ENCODE measurements around the gene PDZRN4.

PDZRN4 gene

DNA sequence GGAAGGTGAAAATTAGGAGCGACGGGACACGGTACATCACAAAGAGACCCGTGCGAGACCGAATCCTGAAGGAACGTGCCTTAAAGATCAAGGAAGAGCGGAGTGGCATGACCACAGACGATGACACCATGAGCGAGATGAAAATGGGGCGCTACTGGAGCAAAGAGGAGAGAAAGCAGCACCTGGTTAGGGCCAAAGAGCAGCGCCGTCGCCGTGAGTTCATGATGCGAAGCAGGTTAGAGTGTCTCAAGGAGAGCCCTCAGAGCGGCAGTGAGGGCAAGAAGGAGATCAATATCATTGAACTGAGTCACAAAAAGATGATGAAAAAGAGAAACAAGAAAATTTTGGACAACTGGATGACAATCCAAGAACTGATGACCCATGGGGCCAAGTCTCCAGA is 385.3 kb downstream of the PDZRN4 start:
- TF ChIP-seq FOXP2 (optimal IDR thresholded peaks at IDR 0.05; ENCODE audit: borderline replicate concordance, extremely low read depth, extremely low read length, insufficient read depth) (no peak), TAF1 (IDR thresholded peaks at IDR 0.05; ENCODE audit: borderline replicate concordance, insufficient read depth, low read length) (no peak), SIN3A (IDR thresholded peaks at IDR 0.05; ENCODE audit: borderline replicate concordance, insufficient read depth, low read length) (no peak), POLR2AphosphoS5 (IDR thresholded peaks at IDR 0.05; ENCODE audit: low read depth, low read length) (no peak)
- TF ChIP-seq, protein P1, sequence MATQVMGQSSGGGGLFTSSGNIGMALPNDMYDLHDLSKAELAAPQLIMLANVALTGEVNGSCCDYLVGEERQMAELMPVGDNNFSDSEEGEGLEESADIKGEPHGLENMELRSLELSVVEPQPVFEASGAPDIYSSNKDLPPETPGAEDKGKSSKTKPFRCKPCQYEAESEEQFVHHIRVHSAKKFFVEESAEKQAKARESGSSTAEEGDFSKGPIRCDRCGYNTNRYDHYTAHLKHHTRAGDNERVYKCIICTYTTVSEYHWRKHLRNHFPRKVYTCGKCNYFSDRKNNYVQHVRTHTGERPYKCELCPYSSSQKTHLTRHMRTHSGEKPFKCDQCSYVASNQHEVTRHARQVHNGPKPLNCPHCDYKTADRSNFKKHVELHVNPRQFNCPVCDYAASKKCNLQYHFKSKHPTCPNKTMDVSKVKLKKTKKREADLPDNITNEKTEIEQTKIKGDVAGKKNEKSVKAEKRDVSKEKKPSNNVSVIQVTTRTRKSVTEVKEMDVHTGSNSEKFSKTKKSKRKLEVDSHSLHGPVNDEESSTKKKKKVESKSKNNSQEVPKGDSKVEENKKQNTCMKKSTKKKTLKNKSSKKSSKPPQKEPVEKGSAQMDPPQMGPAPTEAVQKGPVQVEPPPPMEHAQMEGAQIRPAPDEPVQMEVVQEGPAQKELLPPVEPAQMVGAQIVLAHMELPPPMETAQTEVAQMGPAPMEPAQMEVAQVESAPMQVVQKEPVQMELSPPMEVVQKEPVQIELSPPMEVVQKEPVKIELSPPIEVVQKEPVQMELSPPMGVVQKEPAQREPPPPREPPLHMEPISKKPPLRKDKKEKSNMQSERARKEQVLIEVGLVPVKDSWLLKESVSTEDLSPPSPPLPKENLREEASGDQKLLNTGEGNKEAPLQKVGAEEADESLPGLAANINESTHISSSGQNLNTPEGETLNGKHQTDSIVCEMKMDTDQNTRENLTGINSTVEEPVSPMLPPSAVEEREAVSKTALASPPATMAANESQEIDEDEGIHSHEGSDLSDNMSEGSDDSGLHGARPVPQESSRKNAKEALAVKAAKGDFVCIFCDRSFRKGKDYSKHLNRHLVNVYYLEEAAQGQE (IDR thresholded peaks at IDR 0.05; ENCODE audit: insufficient read depth in 1 of 2, low read depth in 2 of 2, low read length in 2 of 2) = no peak

GRCh38 chr12:41576925-41577324 is 388.8 kb downstream of the PDZRN4 start:
- TF ChIP-seq SIN3A (IDR thresholded peaks at IDR 0.05; ENCODE audit: borderline replicate concordance, insufficient read depth, low read length) (no peak), POLR2AphosphoS5 (IDR thresholded peaks at IDR 0.05; ENCODE audit: low read depth, low read length) (no peak), TAF1 (IDR thresholded peaks at IDR 0.05; ENCODE audit: borderline replicate concordance, insufficient read depth, low read length) (no peak), FOXP2 (optimal IDR thresholded peaks at IDR 0.05; ENCODE audit: borderline replicate concordance, extremely low read depth, extremely low read length, insufficient read depth) (no peak)
- TF ChIP-seq, protein P1 (IDR thresholded peaks at IDR 0.05; ENCODE audit: insufficient read depth in 1 of 2, low read depth in 2 of 2, low read length in 2 of 2) = no peak

DNA sequence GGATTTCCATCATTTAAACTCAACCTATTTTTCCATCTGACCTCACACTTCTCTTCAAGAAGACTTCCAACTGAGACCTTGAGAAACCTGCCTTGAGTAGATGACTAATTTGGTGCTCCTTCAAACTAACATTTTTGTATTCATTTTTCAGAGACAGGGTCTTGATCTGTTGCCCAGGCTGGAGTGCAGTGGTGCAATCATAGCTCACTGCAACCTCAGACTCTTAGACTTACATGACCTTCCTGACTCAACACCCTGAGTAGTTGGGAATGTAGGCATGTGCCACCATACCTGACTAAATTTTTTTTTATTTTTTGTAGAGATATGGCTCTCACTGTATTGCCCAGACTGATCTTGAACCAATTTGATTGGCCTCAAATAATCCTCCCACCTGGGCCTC is 389.9 kb downstream of the PDZRN4 start:
- TF ChIP-seq TAF1 (IDR thresholded peaks at IDR 0.05; ENCODE audit: borderline replicate concordance, insufficient read depth, low read length) (no peak), POLR2AphosphoS5 (IDR thresholded peaks at IDR 0.05; ENCODE audit: low read depth, low read length) (no peak)

GRCh38 chr12:41585784-41586183 is 397.7 kb downstream of the PDZRN4 start:
- no peak for TF ChIP-seq TAF1 (IDR thresholded peaks at IDR 0.05; ENCODE audit: borderline replicate concordance, insufficient read depth, low read length)
- no peak for TF ChIP-seq SIN3A (IDR thresholded peaks at IDR 0.05; ENCODE audit: borderline replicate concordance, insufficient read depth, low read length)
- no peak for TF ChIP-seq POLR2AphosphoS5 (IDR thresholded peaks at IDR 0.05; ENCODE audit: low read depth, low read length)
- no peak for TF ChIP-seq FOXP2 (optimal IDR thresholded peaks at IDR 0.05; ENCODE audit: borderline replicate concordance, extremely low read depth, extremely low read length, insufficient read depth)
- TF ChIP-seq, protein P1 (IDR thresholded peaks at IDR 0.05; ENCODE audit: insufficient read depth in 1 of 2, low read depth in 2 of 2, low read length in 2 of 2) = no peak

- TF ChIP-seq POLR2AphosphoS5 (IDR thresholded peaks at IDR 0.05; ENCODE audit: low read depth, low read length) (no peak), TAF1 (IDR thresholded peaks at IDR 0.05; ENCODE audit: borderline replicate concordance, insufficient read depth, low read length) (no peak), FOXP2 (optimal IDR thresholded peaks at IDR 0.05; ENCODE audit: borderline replicate concordance, extremely low read depth, extremely low read length, insufficient read depth) (no peak), SIN3A (IDR thresholded peaks at IDR 0.05; ENCODE audit: borderline replicate concordance, insufficient read depth, low read length) (no peak)
- TF ChIP-seq, protein P1 (IDR thresholded peaks at IDR 0.05; ENCODE audit: insufficient read depth in 1 of 2, low read depth in 2 of 2, low read length in 2 of 2) = no peak
These were observed 399.5 kb downstream of the PDZRN4 start for GRCh38 chr12:41587574-41587973.

Data from PFSK-1 (cell line).